Adrenal gland (tissue), 5 donors: ENCODE measurements around the gene CACHD1.

Source experiments
- POLR2A ChIP-seq, 2 donors: fragments of 450-650 bp; IDR thresholded peaks; one replicate each; pipeline ENCODE4 v1.6.1; 2017; ENCODE audit warnings: antibody characterized with exemption in 2 of 2, mild to moderate bottlenecking in 2 of 2, moderate library complexity in 1 of 2
- TF ChIP-seq, protein P1 (sequence below), 6 experiments: fragments of 450-650 bp in 4 of 6; fragments of 200-600 bp in 2 of 6; sonication (generic) in 1 of 6; IDR thresholded peaks; 1 replicate in 5 of 6; 2 replicates in 1 of 6; pipeline versions ENCODE4 v1.5.1 to v1.8.0; 2016 to 2021; ENCODE audit warnings: antibody characterized with exemption in 6 of 6, mild to moderate bottlenecking in 2 of 6, moderate library complexity in 1 of 6
- donor health status: DM: no; HTN: no; CAD: no.

DNA sequence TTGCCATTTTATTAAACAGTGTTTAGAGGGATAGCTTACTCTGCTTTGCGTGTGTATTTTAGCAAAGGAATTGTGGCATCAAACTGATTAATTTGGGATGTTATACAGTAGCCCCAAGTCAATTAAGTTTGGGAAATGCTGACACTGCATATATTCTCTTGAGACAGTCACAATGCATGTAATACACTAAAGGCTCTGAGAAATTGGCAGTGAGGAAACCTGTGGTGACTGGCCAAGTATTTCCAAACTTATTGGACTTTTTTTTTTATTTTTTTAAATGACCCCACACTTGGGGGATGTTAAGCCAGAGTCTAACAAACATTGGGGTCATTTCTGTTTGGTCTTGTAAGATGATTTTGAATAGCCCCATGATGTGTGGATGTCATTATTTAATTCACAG lies 207.6 kb downstream of the CACHD1 start:
- TF ChIP-seq, protein P1, sequence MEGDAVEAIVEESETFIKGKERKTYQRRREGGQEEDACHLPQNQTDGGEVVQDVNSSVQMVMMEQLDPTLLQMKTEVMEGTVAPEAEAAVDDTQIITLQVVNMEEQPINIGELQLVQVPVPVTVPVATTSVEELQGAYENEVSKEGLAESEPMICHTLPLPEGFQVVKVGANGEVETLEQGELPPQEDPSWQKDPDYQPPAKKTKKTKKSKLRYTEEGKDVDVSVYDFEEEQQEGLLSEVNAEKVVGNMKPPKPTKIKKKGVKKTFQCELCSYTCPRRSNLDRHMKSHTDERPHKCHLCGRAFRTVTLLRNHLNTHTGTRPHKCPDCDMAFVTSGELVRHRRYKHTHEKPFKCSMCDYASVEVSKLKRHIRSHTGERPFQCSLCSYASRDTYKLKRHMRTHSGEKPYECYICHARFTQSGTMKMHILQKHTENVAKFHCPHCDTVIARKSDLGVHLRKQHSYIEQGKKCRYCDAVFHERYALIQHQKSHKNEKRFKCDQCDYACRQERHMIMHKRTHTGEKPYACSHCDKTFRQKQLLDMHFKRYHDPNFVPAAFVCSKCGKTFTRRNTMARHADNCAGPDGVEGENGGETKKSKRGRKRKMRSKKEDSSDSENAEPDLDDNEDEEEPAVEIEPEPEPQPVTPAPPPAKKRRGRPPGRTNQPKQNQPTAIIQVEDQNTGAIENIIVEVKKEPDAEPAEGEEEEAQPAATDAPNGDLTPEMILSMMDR (IDR thresholded peaks at IDR 0.05): no peak
- no peak for TF ChIP-seq POLR2A (IDR thresholded peaks at IDR 0.05)
